GM18909 (cell line): ENCODE data around the gene PCBP4.

Experiments
- ATAC-seq: cut with Tn5 transposase; IDR thresholded peaks from one replicate; pipeline ENCODE4 v1.9.1; 2021; ENCODE audit warnings: mild to moderate bottlenecking; ENCODE audit not compliant: unreplicated experiment, poor library complexity

The PCBP4 gene

DNA sequence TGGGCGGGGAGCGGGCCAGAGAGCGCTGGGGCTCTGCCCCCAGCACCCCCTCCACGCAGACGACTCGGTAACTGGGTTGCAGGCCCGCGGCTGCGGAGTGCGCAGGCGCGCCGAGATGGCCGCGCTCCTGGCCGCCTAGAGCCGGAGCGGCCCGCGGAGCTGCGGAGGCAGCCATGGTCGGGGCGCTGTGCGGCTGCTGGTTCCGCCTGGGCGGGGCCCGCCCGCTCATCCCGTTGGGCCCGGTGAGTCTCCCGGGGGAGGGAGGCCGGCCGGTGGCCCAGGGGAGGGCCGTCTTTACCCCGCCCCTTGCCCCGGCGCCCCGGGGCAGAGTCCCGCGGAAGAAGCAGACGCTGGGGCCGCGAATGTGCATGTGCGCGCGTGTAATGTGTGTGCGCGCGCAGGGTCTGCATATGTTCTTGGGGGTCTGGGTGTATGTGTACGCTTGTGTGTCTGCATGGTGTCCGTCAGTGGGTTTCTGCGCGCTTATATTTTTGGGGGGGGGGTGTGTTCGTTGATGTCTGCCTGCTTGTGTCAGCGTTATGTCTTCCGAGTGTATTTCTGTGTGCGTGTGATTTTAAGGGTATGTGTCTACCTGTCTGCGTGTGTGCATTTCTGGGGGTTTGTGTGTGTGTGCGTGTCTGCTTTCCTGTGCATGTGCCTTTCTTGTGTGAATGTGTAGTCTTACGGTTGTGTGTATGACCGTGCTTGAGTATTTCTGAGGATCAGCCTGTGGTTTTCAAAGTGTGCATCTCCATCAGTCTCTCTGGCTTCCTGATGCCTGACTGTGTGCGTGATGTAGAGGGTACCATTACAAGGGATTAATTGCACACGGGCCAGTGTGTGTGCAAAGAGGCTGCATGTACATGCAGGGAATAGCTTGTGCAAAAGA is 8.0 kb upstream of the PCBP4 start, which contains the start of gene ABHD14A:
TSS of gene ABHD14A (plus strand) at position 102 of the 889 bp plus-strand sequence. CDS start at position 174, 72 bp downstream.
- peak; percentile 58 for ATAC-seq

GRCh38 chr3:51974277-51974962 is 7.2 kb upstream of the PCBP4 start:
- peak; percentile 5 for ATAC-seq

- ATAC-seq: no peak
Observed at GRCh38 chr3:51971350-51971749, 4.1 kb upstream of the PCBP4 start.

DNA sequence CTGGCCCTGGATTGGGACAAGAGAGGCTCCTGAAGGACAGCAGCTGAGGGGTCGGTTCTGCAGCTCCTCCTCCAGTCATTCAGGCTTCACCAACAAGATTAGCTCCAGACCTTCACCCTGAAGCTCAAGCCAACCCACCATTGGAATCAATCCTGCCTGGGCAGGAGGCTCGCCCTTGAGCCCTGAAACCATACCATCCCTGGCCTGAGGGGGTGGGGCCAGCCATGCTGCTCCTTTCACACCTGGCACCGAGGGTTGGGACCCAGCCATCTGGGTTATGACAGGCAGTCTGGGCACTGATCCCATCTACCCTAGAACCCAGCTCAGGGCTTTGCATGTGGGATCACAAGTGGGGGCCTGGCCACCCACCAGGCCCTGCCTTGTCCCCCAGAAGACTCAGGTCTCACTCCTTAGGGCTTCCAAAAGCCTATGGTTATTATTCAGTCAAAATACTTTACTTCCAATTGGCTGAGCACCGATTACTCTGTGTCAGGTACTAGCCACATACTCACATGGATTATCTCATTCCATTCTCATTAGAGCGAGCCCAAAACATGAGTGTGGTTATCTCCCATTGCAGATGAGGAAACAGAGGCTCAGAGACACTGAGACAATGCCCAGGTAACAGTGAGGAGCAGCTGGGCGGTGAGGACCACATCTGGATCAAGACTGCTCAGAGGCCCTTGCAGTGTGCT is 3.5 kb upstream of the PCBP4 start:
- ATAC-seq: no peak

DNA sequence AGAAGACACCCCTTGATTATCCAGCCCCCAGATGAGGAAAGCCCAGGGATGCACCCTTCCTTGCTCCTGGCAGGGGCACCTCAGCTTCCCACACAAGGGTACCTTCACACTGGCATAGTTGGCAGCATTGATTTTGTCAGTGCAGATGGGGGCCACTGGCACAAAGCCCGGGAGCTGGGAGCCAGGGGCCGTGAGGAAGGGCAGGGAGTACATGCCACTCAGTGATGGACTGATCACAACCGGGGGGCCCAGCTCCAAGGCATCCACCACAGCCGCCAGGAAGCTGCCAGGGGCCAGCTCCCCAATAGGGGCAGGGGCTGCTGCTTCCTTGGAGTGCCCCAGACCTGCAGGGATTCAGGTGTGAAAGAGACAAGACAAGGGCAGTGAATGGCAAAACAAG is 2.6 kb upstream of the PCBP4 start:
- no peak for ATAC-seq

DNA sequence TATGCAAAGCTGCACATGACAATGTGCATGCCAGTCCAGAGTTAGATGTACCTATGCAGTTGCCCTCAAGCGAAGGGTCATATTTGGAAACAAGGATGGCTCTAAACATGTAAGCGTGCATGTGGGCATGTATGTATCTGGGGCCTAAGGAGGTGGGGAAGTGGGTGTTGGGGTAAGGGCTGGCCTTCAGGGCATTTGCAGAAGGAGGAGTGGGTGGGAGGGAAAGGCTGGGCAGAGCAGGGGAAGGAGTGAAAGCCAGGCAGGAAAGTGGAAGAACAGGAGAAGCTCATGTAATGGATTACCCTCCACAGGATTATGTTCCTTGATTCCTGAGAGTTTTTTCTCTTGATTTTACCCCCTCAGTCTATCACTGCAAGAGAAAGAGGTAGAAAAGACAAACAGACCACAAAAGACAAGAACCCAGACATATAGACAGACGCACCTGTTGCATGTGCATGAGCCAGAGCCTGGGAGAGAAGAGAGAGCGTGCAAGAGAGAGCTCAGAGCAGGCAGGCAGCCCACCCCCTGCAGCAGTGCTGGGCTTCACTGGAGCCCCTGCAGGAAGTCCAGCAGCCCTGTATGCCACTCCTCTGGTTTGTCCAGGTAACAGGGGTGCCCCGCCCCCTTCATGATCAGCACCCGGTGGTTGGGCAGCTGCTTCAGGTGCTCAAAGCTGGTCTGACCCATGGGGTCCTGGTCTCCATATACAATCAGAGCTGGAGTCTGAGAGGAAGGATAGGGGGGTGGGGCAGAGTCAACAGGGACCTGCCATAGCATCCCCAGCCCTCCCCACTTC is 1.8 kb upstream of the PCBP4 start:
- ATAC-seq: no peak

DNA sequence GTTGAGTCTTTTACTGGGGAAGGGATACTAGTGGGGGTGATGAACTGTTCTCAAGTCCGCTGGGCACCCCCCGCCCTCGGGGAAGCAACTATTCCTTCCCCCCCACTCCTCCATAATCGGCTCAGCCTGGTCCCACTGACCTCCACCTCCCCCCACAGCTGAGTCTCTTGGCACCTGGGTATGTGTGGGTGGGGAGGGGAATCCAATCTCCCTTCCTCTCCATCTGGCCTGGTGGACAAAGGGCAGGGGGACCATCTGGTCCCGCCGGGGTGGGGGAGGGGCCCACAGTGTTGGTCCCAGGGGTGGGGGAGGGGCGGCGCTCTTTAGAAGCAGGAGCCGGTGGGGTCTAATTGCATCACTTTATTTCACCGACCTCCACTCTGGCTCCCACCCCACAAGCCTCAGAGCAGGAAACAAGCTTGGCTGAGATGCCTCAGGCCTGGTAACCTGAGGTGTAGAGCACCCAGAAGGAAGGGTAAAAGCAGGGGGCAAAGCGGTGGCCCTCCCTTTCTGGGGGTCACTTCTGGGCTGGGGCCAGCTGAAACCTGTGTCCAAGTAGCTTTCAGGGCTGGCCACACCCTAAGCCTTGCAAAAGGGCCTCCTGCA is 1.0 kb upstream of the PCBP4 start:
- ATAC-seq: no peak

GRCh38 chr3:51966922-51967383 is 301 bp downstream of the PCBP4 start:
- peak; percentile 34 for ATAC-seq

GRCh38 chr3:51966486-51966885 is 768 bp downstream of the PCBP4 start:
- no peak for ATAC-seq

DNA sequence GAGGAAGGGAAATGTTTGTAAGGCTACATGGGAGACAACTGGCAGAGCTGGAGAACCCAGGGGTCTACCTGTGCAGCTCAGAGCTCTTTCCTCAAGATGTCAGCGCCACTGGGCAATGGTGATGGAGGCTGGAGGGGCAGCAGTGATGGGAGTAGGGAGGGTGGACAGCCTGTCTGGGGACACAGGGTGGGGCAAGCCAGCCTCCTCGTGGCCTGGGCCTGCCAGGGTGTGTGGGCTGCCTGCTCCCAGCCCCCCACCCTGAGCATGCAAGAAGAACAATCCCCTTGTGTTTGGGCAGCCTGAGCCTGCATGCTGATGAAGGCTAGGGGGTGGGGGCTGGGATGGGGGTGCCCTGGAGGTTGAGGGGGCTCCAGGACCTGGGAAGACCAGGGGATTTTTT is 1.2 kb downstream of the PCBP4 start:
- no peak for ATAC-seq

- ATAC-seq: no peak
Observed at GRCh38 chr3:51964521-51964920, 2.7 kb downstream of the PCBP4 start.

DNA sequence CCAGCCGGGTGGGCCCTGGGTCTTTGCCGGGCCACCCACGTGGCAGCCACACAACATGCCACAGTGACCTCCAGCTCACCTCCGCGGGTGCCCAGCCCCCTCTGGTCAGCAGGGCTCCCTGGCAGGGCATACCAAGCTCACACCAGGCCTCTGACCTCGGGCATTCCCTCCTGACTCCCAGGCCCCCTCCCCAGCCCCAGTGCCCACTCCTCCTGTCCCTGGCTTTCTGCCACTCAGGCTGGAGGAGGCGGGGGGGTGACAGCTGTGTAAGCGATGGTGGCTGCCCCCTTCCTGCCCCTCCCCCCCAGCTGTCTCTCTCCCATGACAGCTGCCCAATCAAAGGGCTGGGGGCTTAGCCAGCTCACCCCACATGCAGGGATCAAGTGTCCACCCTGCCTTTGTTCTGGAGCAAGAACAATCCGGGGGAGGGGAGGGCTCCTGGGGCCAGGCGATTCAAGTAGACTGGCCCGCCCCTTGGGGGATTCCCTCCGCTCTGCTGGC is 3.3 kb downstream of the PCBP4 start:
- no peak for ATAC-seq

- no peak for ATAC-seq
Observed at GRCh38 chr3:51962854-51963530, 4.3 kb downstream of the PCBP4 start.

DNA sequence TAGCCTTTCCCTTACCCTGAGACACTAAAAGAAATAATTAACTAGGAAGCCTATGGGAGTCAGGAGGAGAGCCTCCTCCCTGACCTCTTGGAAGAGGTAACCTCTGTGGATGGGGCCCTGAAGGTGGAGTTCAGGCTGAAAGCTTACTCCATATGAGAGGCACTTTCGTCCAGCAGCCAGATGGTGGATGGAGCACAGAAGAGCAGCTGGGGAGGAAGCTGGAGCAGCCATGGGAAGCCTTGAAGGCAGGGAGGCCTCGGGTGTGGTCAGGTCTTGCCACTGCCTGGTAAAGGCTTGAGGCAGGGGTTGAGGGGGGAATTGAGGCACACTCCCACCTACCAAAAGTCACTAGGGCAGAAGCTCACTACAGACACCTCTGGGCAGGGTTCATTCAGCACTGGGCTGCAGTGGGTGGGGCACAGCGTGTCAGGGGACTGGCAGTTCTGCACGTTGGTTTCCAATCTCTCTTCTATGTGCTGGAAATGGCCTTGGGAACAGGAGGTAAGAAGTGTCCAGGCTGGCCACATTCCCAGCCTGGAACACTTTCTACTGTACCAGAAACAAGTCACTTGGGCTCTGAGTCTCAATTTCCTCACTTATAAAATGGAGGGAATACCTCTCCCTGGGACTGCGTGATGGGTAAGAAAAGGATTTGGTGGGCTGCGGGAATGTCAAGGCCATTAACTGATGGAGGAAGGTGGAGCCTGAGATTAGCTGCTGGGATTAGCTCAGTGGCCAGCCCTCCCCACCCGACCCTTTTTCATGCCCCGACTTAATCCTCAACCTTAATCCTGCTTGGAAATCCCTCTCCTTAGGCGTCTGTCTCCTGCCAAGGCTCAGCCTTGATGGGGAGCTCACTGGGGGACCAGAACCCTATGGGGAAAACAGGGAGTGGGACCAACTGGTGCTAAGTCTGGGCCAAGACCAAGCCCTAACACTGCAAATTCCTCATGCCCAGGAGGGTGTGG is 5.4 kb downstream of the PCBP4 start:
- no peak for ATAC-seq

GRCh38 chr3:51961011-51961410 is 6.2 kb downstream of the PCBP4 start:
- ATAC-seq: no peak

GRCh38 chr3:51960386-51960785 is 6.9 kb downstream of the PCBP4 start:
- ATAC-seq: no peak

- no peak for ATAC-seq
Observed at GRCh38 chr3:51959651-51960050, 7.6 kb downstream of the PCBP4 start.
